ENCODE results near the gene GUCY1B1.

GUCY1B1 gene

DNA sequence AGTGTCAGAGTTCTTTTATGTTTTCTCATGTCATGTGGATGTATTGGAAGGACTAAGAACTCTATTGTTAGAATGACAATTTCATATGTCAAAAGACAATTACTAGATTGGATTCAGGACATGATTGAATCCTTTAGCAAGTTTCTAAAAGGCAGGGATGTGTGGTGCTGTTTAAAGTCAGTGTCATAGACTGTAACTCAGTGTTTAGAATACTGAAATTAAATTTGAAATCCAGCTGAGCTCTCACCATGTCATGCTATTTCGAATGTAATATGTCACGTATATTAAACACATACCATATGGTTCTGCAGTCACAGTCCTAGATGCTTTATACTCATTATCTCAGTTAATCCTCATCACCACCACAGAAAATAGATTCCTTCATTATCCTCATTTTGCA lies 7.8 kb downstream of the GUCY1B1 start:
- TF ChIP-seq EZH2 (IDR thresholded peaks at IDR 0.05) (no peak), FOXP2 (optimal IDR thresholded peaks at IDR 0.05; ENCODE audit: control extremely low read depth, extremely low read length, insufficient read depth) (no peak), POLR2AphosphoS5 (IDR thresholded peaks at IDR 0.05; ENCODE audit: borderline replicate concordance, low read depth, low read length) (no peak)
- H3K36me3 ChIP-seq (ENCODE audit: insufficient read depth, low read length), result no peaks in the 10 kb centered on the region
- DNase-seq (ENCODE audit: low read depth, low spot score), result no peak
- H3K9ac ChIP-seq (ENCODE audit: insufficient read length), result no peak overlapping the region
- H3K9me3 ChIP-seq (ENCODE audit: low read depth, low read length), result no peaks in the 10 kb centered on the region
- H3K4me3 ChIP-seq, result no peak overlapping the region
- H3K27ac ChIP-seq, result no peak overlapping the region

DNA sequence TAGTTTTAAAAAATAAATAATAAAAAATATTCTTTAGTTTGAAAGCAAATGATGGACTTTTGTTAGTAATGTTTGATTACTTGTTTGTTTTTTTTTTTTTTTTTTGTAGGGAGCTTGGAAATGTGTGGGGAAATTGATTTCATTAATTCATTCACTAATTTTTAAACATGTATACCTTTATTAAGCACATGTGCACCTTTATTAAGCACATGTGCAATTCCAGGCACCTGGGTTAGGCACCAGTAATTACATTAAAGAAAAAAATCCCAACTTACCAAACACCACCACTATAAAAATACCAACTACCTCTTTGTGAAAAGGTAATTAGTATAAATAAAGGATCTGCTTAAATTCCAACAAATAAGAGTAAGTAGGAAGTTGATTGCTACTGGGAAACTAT lies 9.5 kb downstream of the GUCY1B1 start:
- Histone ChIP-seq H3K36me3 (ENCODE audit: insufficient read depth, low read length) (no peaks in the 10 kb centered on the region), H3K9ac (ENCODE audit: insufficient read length) (no peak overlapping the region), H3K27ac (no peak overlapping the region), H3K9me3 (ENCODE audit: low read depth, low read length) (no peaks in the 10 kb centered on the region), H3K4me3 (no peak overlapping the region)
- TF ChIP-seq FOXP2 (optimal IDR thresholded peaks at IDR 0.05; ENCODE audit: control extremely low read depth, extremely low read length, insufficient read depth), result no peak
- TF ChIP-seq POLR2AphosphoS5 (IDR thresholded peaks at IDR 0.05; ENCODE audit: borderline replicate concordance, low read depth, low read length), result no peak
- no peak for TF ChIP-seq EZH2 (IDR thresholded peaks at IDR 0.05)
- DNase-seq (ENCODE audit: low read depth, low spot score), result no peak

DNA sequence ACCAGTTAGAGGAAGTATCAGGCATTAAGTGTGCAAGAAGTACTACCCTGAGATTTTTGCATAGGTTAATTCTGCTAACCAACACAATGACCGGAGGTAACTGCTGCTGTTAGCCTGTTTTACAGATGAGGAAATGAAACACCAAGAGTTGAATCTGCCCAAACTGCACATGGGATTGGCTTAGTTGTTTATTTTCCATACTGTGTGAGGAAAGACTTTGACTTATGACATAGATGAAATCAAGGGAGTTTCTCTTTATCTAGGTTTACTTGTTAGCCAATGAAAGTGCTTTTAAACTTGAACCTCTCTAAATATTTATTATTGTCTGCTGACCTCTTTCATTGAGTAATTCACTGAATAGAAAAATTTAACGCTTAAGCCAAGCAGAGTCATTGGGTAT lies 10.3 kb downstream of the GUCY1B1 start:
- Histone ChIP-seq H3K27ac (no peak overlapping the region), H3K9me3 (ENCODE audit: low read depth, low read length) (no peaks in the 10 kb centered on the region), H3K36me3 (ENCODE audit: insufficient read depth, low read length) (no peaks in the 10 kb centered on the region), H3K4me3 (no peak overlapping the region), H3K9ac (ENCODE audit: insufficient read length) (no peak overlapping the region)
- no peak for TF ChIP-seq EZH2 (IDR thresholded peaks at IDR 0.05)
- TF ChIP-seq FOXP2 (optimal IDR thresholded peaks at IDR 0.05; ENCODE audit: control extremely low read depth, extremely low read length, insufficient read depth), result no peak
- TF ChIP-seq POLR2AphosphoS5 (IDR thresholded peaks at IDR 0.05; ENCODE audit: borderline replicate concordance, low read depth, low read length), result no peak
- DNase-seq (ENCODE audit: low read depth, low spot score), result no peak

DNA sequence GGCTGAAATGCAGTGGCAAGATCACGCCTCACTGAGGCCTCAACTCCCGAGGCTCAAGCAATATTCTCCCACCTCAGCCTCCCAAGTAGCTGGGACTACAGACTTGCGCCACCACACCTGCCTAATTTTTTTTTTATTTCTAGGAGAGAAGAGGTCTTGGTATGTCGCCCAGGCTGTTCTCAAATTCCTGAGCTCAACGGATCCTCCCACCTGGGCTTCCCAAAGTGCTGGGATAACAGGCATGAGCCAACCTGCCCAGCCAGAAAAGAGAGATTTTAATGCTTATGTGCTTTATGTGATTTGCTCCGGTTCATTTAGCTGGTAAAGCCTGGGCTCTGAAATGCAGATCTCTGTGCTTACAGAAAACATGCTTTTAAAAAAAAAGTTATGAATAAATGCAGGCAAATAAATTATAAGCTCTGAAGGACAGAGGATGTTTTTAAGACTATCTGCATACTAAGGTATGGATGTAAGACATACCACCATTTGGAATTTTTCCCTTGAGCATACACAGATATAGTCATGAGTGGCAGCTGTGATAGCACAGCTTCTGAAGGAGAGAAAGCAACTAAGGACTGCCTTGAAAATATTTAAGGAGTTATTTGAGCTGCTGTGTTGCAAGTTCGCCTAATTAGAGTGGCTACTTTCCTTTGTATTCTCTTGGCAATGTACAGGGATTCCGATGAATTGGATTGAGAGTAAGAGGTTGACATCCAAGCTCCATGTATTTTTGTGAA lies 13.8 kb downstream of the GUCY1B1 start:
- DNase-seq (ENCODE audit: low read depth, low spot score), result no peak
- Histone ChIP-seq H3K36me3 (ENCODE audit: insufficient read depth, low read length) (no peaks in the 10 kb centered on the region), H3K4me3 (no peak overlapping the region), H3K9me3 (ENCODE audit: low read depth, low read length) (no peaks in the 10 kb centered on the region), H3K9ac (ENCODE audit: insufficient read length) (no peak overlapping the region), H3K27ac (no peak overlapping the region)
- TF ChIP-seq POLR2AphosphoS5 (IDR thresholded peaks at IDR 0.05; ENCODE audit: borderline replicate concordance, low read depth, low read length) (no peak), FOXP2 (optimal IDR thresholded peaks at IDR 0.05; ENCODE audit: control extremely low read depth, extremely low read length, insufficient read depth) (no peak), EZH2 (IDR thresholded peaks at IDR 0.05) (no peak)

DNA sequence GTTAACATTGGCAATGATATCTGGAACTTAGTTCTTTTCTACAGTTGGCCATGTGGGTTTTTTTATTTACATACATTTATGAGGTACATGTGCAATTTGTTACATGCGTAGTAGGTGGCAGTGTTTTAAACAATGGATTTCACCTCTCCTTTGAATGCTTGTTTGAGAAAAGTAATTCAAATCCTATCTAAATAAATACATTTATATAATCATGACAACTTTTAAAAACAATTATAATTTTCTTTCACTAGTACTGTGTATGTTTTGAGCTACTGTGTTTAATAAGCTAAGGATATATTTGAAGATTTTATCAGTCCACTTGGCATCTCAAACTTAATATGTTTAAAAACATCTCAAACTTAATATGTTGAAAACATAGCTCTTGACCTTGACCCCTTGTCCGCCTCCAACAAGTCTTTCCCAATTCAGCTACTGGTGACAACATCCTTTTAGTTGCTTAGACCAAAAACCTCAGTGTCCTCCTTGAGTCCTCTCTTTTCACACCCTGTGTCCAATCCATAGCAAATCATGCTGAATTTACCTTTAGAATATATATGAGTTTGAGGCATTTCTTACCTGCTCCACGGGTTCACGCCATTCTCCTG lies 14.5 kb downstream of the GUCY1B1 start:
- no peak for DNase-seq (ENCODE audit: low read depth, low spot score)
- no peak overlapping the region for H3K9ac ChIP-seq (ENCODE audit: insufficient read length)
- H3K4me3 ChIP-seq, result no peak overlapping the region
- no peaks in the 10 kb centered on the region for H3K36me3 ChIP-seq (ENCODE audit: insufficient read depth, low read length)
- no peak for TF ChIP-seq FOXP2 (optimal IDR thresholded peaks at IDR 0.05; ENCODE audit: control extremely low read depth, extremely low read length, insufficient read depth)
- no peak overlapping the region for H3K27ac ChIP-seq
- no peaks in the 10 kb centered on the region for H3K9me3 ChIP-seq (ENCODE audit: low read depth, low read length)

DNA sequence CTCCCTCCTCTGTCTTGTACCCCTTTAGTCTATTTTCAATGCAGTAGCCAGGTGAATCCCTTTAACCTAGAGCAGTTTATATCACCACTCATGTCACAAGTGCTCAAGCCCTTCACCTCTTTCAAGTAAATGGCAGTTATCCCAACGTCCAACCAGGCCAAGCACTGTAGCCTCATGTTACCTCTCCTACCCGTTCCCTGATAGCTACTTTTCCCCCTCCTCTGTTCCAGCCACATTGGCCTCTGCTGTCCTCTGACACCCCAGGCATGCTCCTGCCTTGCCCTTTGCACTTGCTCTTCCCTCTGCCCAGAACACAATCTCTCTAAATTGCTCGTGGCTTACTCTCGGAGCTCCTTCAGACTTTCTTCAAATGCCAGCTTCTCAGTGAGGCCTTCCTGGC lies 15.2 kb downstream of the GUCY1B1 start:
- TF ChIP-seq EZH2 (IDR thresholded peaks at IDR 0.05), result no peak
- no peak for TF ChIP-seq FOXP2 (optimal IDR thresholded peaks at IDR 0.05; ENCODE audit: control extremely low read depth, extremely low read length, insufficient read depth)
- no peak for TF ChIP-seq POLR2AphosphoS5 (IDR thresholded peaks at IDR 0.05; ENCODE audit: borderline replicate concordance, low read depth, low read length)
- no peak overlapping the region for H3K27ac ChIP-seq
- no peak overlapping the region for H3K4me3 ChIP-seq
- no peak overlapping the region for H3K9ac ChIP-seq (ENCODE audit: insufficient read length)
- H3K9me3 ChIP-seq (ENCODE audit: low read depth, low read length), result no peaks in the 10 kb centered on the region
- H3K36me3 ChIP-seq (ENCODE audit: insufficient read depth, low read length), result no peaks in the 10 kb centered on the region
- no peak for DNase-seq (ENCODE audit: low read depth, low spot score)

DNA sequence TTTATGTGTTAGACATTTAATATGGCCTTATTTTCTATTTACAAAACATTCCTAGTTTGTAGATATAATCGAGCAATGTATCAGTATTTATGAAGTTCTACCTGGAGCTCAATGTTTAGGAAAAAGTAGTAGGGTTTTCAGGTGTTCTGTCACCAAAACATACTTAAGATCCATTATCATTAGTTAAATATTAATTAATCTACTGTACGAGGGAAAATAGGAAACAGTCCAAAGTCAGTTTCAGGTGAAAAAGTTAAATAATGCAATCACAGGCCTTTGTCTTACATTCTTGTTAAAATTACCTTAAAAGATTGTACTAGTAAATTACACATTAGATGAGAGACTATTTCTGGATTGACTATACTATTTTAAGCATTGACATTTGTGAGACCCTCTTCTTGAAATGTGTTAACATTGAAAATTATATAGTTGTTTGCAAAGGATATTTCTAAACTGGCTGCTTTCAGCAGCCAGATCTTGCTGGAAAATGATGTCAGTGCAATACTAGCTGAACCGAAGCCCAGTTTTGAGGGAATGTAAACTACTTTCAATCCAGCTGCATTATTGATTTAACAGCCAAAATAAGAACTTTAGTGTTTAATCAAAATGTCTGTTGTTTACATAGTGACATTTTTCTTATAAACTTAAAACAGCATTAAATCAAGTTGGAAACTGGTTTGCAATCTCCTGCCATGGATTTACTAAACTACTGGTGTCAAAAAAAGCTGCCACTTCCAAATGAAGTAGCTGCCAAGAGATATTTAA lies 19.3 kb downstream of the GUCY1B1 start:
- Histone ChIP-seq H3K4me3 (no peak overlapping the region), H3K27ac (no peak overlapping the region), H3K9me3 (ENCODE audit: low read depth, low read length) (no peaks in the 10 kb centered on the region), H3K9ac (ENCODE audit: insufficient read length) (no peak overlapping the region), H3K36me3 (ENCODE audit: insufficient read depth, low read length) (no peaks in the 10 kb centered on the region)
- DNase-seq (ENCODE audit: low read depth, low spot score), result no peak
- no peak for TF ChIP-seq FOXP2 (optimal IDR thresholded peaks at IDR 0.05; ENCODE audit: control extremely low read depth, extremely low read length, insufficient read depth)
- no peak for TF ChIP-seq EZH2 (IDR thresholded peaks at IDR 0.05)
- no peak for TF ChIP-seq POLR2AphosphoS5 (IDR thresholded peaks at IDR 0.05; ENCODE audit: borderline replicate concordance, low read depth, low read length)

DNA sequence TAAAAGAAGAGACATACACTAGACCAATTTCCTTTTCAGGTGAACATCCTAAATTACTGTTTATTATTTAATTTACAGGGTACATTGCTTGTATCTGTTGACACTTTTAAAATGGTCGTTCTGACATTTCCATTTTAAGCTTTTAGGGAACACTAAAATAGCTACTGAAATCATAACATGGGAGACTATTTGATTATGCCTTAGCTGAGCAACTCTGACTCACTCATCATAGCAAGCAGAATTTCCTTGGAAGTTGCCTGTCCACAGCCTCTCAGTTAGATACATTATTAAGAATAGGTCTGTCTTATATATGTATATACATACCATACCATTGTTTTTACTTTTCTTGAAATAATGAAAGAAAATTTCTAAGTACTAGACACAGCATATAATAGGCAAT lies 22.0 kb downstream of the GUCY1B1 start:
- H3K36me3 ChIP-seq (ENCODE audit: insufficient read depth, low read length), result no peaks in the 10 kb centered on the region
- H3K27ac ChIP-seq, result no peak overlapping the region
- TF ChIP-seq FOXP2 (optimal IDR thresholded peaks at IDR 0.05; ENCODE audit: control extremely low read depth, extremely low read length, insufficient read depth), result no peak
- no peak for TF ChIP-seq POLR2AphosphoS5 (IDR thresholded peaks at IDR 0.05; ENCODE audit: borderline replicate concordance, low read depth, low read length)
- TF ChIP-seq EZH2 (IDR thresholded peaks at IDR 0.05), result no peak
- H3K9ac ChIP-seq (ENCODE audit: insufficient read length), result no peak overlapping the region
- DNase-seq (ENCODE audit: low read depth, low spot score), result no peak
- no peak overlapping the region for H3K4me3 ChIP-seq
- H3K9me3 ChIP-seq (ENCODE audit: low read depth, low read length), result no peaks in the 10 kb centered on the region

Data from SK-N-MC (cell line).